Esophagus squamous epithelium (tissue), 4 donors: ENCODE data around the gene FAM47E.

Experiments
- POLR2A ChIP-seq, 4 donors: fragments of 450-650 bp; IDR thresholded peaks; one replicate each; pipeline ENCODE4 v1.6.1; 2017; ENCODE audit warnings: antibody characterized with exemption in 4 of 4, mild to moderate bottlenecking in 4 of 4, moderate library complexity in 3 of 4
- TF ChIP-seq, protein P1 (sequence below), 6 experiments: fragments of 450-650 bp in 4 of 6; fragments of 200-600 bp in 2 of 6; sonication (generic) in 2 of 6; IDR thresholded peaks; one replicate each; pipeline ENCODE4 v1.5.1; 2016 to 2019; ENCODE audit warnings: antibody characterized with exemption in 6 of 6, mild to moderate bottlenecking in 4 of 6, moderate library complexity in 4 of 6

DNA sequence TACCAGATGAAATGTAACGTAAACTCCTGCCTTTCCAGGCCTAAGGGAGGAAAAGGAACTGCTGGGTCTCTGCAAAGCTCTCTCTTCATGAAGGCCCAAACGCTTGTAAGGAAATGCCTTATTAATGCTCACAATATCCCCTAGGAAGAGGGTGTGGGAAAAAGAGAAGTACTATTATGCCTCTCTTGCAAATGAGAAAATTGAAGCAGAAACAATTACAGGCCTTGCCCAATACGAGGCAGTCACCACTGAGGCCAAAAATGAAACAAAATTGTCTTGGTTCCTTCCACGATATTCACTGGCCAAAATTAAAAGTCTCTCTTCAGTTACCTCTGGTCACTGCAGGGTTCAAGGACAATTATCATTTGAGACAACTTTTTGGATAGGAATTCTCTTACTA lies 41.1 kb upstream of the FAM47E start:
- TF ChIP-seq POLR2A (IDR thresholded peaks at IDR 0.05), result no peak
- TF ChIP-seq, protein P1, sequence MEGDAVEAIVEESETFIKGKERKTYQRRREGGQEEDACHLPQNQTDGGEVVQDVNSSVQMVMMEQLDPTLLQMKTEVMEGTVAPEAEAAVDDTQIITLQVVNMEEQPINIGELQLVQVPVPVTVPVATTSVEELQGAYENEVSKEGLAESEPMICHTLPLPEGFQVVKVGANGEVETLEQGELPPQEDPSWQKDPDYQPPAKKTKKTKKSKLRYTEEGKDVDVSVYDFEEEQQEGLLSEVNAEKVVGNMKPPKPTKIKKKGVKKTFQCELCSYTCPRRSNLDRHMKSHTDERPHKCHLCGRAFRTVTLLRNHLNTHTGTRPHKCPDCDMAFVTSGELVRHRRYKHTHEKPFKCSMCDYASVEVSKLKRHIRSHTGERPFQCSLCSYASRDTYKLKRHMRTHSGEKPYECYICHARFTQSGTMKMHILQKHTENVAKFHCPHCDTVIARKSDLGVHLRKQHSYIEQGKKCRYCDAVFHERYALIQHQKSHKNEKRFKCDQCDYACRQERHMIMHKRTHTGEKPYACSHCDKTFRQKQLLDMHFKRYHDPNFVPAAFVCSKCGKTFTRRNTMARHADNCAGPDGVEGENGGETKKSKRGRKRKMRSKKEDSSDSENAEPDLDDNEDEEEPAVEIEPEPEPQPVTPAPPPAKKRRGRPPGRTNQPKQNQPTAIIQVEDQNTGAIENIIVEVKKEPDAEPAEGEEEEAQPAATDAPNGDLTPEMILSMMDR (IDR thresholded peaks at IDR 0.05), result no peak
